Kidney (tissue), 14 donors: Measurements from ENCODE around the gene SOCS4. TPM values are rescaled to one million over a fixed set of nuclear protein-coding genes. Genes with fewer than 3 reads are reported as not detected.
"Not testable (repeated sequence)": the region's sequence is repeated elsewhere in the genome, so short reads cannot be mapped to it uniquely, and the experiment has no call there.

Experiments used
- DNase-seq, 5 donors: peaks; one replicate each; pipeline ENCODE4 v3.0.0-alpha.2; 2013 to 2020
- FAIRE-seq: peaks from 2 replicates; lab custom pipeline; 2012; peaks lifted over from hg19 to GRCh38; lab: Jason Lieb, UNC
- H3K27ac ChIP-seq, 2 donors: one replicate each; pipeline ENCODE4 v1.7.0; 2013; ENCODE audit warnings: low read depth in 2 of 2, low read length in 2 of 2, inconsistent platforms in 1 of 2
- H3K27me3 ChIP-seq: one replicate; pipeline ENCODE4 v1.7.1; 2013; ENCODE audit warnings: low read length, inconsistent platforms; ENCODE audit not compliant: control insufficient read depth, insufficient read depth
- H3K36me3 ChIP-seq, 3 donors: one replicate each; pipeline versions ENCODE4 v1.7.0 to v1.7.1; 2013; ENCODE audit warnings: low read length in 3 of 3, control low read depth in 1 of 3, inconsistent platforms in 1 of 3; ENCODE audit not compliant: insufficient read depth in 3 of 3, control insufficient read depth in 2 of 3
- H3K4me1 ChIP-seq, 3 donors: one replicate each; pipeline versions ENCODE4 v1.7.0 to v1.7.1; 2013; ENCODE audit warnings: low read length in 3 of 3, inconsistent platforms in 1 of 3, low read depth in 1 of 3; ENCODE audit not compliant: control insufficient read depth in 2 of 3, insufficient read depth in 2 of 3
- H3K4me3 ChIP-seq, 3 donors: one replicate each; pipeline versions ENCODE4 v1.7.0 to v1.8.1; 2013; ENCODE audit warnings: low read length in 3 of 3, control low read depth in 1 of 3, inconsistent platforms in 1 of 3
- H3K9ac ChIP-seq, 3 donors: one replicate each; pipeline versions ENCODE4 v1.7.0 to v1.7.1; 2013; ENCODE audit warnings: low read length in 3 of 3, control low read depth in 1 of 3, inconsistent platforms in 1 of 3
- H3K9me3 ChIP-seq, 3 donors: one replicate each; pipeline versions ENCODE4 v1.7.0 to v1.7.1; 2013; ENCODE audit warnings: low read length in 3 of 3, control low read depth in 1 of 3, inconsistent platforms in 1 of 3; ENCODE audit not compliant: control insufficient read depth in 2 of 3, insufficient read depth in 1 of 3
- intact Hi-C: fragments of 100-400 bp; cut with DNase I; formaldehyde crosslinking; loops from one replicate; pipeline ENCODE4 v1.11.1; 2022
- polyA plus RNA-seq: library from polyadenylated mRNA; stranded (reverse); fragments of 350-450 nt; fragmentation: Illumina TruSeq; extraction: RNeasy Lipid Tissue Mini Kit (QIAGEN cat#74804); gene quantifications from one replicate; pipeline ENCODE4 v1.2.3, GENCODE V29; 2014; ENCODE audit warnings: low read depth, low replicate concordance; ENCODE audit not compliant: insufficient read depth
- total RNA-seq: library from RNA; stranded (reverse); fragmentation: NEBNext Ultra II Directional; extraction: Animal tissue kit (Norgen Biotek cat#: 25700); gene quantifications from one replicate; pipeline ENCODE4 v1.2.1, GENCODE V29; 2021
- TF ChIP-seq, protein P1 (sequence below): IDR thresholded peaks from 3 replicates; pipeline ENCODE4 v1.5.1; 2012; ENCODE audit warnings: mild to moderate bottlenecking, moderate library complexity, borderline replicate concordance; ENCODE audit not compliant: insufficient read depth; ENCODE audit errors: extremely low read depth
- donor health status: control.
- donor health status: control.
- donor health status: control.
- donor health status: control.
- donor health status: control.
- donor health status: DM: yes; HTN: yes; CAD: no.
- donor health status: Normal renal cell carcinoma (clear cell type).

The SOCS4 gene
- total and polyA plus RNA-seq, 2 donors from 2014 or later = 6.0 to 30.5 TPM

DNA sequence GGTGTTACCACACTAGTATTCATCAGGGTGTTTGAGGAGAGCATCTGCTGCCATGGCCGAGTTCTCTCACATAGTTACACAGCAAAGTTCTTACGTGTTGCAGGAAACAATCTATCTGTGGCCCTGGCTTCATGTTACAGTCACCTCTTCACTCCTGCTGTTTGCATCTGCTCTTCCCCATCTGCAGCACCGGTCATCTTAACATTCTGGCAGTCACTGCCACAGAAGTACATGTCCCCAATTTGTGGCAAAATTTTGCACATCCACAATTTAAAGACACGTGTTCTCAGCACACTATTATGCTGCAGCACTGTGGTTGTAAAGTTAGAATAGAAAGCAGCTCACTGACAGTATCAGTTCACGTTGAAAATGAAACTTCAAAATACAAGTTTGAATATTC is 47.6 kb downstream of the SOCS4 start:
- Histone ChIP-seq H3K4me3 (no peak overlapping the region), H3K9ac (no peak overlapping the region), H3K36me3 (no peaks in the 10 kb centered on the region), H3K27ac (no peak overlapping the region), H3K27me3 (no peaks in the 10 kb centered on the region), H3K9me3 (no peaks in the 10 kb centered on the region), H3K4me1 (peaks cover 5 to 15% (median 9%) of the 10 kb centered on the region in 3 donors)
- intact Hi-C loops = no loop called here
- FAIRE-seq (no peak), DNase-seq (peak in 1 of 5 donors; percentile 53)
- TF ChIP-seq, protein P1, sequence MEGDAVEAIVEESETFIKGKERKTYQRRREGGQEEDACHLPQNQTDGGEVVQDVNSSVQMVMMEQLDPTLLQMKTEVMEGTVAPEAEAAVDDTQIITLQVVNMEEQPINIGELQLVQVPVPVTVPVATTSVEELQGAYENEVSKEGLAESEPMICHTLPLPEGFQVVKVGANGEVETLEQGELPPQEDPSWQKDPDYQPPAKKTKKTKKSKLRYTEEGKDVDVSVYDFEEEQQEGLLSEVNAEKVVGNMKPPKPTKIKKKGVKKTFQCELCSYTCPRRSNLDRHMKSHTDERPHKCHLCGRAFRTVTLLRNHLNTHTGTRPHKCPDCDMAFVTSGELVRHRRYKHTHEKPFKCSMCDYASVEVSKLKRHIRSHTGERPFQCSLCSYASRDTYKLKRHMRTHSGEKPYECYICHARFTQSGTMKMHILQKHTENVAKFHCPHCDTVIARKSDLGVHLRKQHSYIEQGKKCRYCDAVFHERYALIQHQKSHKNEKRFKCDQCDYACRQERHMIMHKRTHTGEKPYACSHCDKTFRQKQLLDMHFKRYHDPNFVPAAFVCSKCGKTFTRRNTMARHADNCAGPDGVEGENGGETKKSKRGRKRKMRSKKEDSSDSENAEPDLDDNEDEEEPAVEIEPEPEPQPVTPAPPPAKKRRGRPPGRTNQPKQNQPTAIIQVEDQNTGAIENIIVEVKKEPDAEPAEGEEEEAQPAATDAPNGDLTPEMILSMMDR = no peak

DNA sequence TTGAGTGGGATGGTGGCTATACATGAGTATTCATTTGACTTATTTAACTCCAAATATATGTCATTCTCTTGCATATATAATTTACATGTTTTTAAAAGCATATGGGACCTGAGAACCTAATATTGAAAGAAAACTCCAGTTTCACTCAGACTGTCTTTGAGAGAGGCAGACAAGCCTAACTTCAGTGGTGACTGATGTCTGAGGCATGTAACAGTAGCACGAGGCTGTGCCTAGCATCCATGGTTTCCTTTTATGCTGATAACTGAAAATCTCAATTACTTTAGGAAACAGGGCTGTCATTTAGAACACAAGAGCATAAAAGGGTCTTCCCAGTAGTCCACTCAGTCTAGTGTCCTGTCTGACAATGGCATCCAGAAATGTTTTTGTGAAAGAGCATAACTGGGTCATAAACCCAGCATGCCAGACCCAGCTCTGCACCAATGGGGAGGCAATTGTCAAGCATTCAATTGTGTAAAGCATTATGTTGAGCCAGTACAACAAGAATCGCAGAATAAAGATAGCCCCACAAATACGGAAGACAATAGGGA is 48.7 kb downstream of the SOCS4 start:
- FAIRE-seq = no peak
- TF ChIP-seq, protein P1 = no peak
- intact Hi-C loops = no loop called here

DNA sequence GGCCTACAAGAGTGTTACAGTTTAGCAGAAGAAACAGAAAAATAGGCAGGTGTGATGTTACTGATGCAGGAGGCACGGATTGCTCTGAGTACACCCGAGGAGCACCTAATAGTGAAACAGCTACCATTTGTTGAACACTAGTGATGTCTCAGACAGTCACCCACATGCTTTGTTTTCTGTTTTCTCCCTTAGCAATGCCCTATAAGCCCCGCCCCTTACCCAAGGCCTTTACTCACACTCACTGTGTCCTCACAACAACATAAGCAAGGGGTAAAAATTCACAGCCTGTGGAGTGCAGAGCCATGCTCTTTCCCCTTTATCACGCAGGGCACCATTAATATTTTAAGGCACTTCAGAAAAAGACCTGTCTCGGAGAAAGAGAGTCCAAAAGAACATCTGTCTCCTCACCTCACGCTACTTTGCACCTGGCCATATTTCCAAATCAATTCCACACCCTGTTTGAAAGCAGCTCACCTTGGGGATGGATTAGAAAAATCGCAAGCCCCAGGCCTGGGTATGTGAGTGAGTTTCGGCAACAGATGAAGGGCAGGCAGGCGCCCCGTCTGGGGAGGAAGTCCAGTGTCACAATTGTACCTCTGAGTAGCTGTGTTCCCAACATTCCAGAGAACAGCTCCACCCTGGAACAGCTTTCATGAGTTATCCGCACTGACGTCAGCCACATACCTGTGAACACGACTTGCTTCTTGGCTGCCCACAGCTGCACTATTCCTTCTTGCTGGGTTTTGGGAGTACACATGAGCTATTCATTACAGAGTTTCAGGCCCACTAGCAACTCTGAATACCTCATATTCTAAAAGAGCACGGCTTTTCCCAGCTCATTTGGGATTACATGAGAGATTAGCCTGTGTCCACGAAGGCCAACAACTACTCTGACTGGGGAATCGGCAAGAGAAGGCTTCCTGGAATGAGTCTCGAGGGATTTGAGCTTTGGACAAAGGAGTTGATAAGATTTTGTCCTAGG is 50.4 kb downstream of the SOCS4 start:
- DNase-seq (peak in 3 of 5 donors; percentile 19 to 77 (median 41)), FAIRE-seq (no peak)
- Histone ChIP-seq H3K36me3 (no peaks in the 10 kb centered on the region), H3K27me3 (no peaks in the 10 kb centered on the region), H3K27ac (peak overlapping the region in 1 of 2 donors; percentile 30), H3K9me3 (no peaks in the 10 kb centered on the region), H3K4me1 (peaks cover 0 to 3% (median 3%) of the 10 kb centered on the region in 3 donors), H3K4me3 (no peak overlapping the region), H3K9ac (no peak overlapping the region)
- intact Hi-C loops = no loop called here
- TF ChIP-seq, protein P1 = no peak

More for the DNA sequence above, 48.7 kb downstream of the SOCS4 start:
- DNase-seq = no peak
- H3K36me3 ChIP-seq = no peaks in the 10 kb centered on the region
- no peak overlapping the region for H3K9ac ChIP-seq
- H3K4me3 ChIP-seq = no peak overlapping the region
- no peaks in the 10 kb centered on the region for H3K27me3 ChIP-seq
- H3K27ac ChIP-seq = no peak overlapping the region
- H3K9me3 ChIP-seq = no peaks in the 10 kb centered on the region
- H3K4me1 ChIP-seq = peaks cover 5 to 15% (median 9%) of the 10 kb centered on the region in 3 donors

DNA sequence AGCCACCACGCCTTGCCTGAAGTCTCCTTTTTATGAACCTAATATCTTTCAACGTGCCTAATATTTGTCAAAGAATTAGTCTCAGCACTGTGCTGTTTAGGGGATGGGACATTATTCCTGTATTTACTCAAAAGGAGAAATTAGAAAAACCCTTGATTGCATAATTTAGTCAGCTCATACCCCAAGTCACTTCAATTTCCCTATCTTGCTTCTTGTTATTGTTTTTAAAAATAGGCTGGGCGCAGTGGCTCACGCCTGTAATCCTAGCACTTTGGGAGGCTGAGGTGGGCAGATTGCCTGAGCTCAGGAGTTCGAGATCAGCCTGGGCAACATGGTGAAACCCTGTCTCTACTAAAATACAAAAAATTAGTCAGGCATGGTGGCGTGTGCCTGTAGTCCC is 52.9 kb downstream of the SOCS4 start:
- H3K36me3 ChIP-seq, H3K9me3 ChIP-seq, H3K4me1 ChIP-seq, FAIRE-seq, H3K27me3 ChIP-seq, H3K27ac ChIP-seq, DNase-seq, H3K4me3 ChIP-seq, H3K9ac ChIP-seq, intact Hi-C loops: not testable (repeated sequence)
